Measurements from ENCODE around the gene FCSK.

Gene FCSK

DNA sequence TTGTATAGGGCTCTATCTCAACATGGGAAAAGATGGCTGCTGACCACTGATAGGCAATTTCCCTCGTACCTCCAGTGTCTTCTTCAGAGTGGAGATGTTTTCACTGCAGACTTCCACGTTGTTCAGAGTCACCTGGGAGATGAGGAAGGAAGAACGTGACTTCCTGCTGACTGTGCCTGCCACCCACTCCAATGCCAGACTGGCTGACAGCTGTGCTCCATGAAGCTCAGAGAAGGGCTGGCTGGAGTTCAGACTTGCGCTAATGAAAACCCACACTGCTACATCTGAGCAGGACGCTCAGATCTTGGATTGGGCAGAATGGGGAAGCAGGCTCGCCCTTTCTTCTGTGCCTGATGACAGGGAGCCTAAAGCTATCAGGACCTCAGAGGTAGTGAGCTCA lies 35.9 kb downstream of the FCSK start:
- no peak overlapping the region for H3K4me3 ChIP-seq (ENCODE audit: low read depth, low read length)
- TF ChIP-seq, protein P1, sequence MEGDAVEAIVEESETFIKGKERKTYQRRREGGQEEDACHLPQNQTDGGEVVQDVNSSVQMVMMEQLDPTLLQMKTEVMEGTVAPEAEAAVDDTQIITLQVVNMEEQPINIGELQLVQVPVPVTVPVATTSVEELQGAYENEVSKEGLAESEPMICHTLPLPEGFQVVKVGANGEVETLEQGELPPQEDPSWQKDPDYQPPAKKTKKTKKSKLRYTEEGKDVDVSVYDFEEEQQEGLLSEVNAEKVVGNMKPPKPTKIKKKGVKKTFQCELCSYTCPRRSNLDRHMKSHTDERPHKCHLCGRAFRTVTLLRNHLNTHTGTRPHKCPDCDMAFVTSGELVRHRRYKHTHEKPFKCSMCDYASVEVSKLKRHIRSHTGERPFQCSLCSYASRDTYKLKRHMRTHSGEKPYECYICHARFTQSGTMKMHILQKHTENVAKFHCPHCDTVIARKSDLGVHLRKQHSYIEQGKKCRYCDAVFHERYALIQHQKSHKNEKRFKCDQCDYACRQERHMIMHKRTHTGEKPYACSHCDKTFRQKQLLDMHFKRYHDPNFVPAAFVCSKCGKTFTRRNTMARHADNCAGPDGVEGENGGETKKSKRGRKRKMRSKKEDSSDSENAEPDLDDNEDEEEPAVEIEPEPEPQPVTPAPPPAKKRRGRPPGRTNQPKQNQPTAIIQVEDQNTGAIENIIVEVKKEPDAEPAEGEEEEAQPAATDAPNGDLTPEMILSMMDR (IDR thresholded peaks at IDR 0.05; ENCODE audit: low read depth, low read length), result no peak

DNA sequence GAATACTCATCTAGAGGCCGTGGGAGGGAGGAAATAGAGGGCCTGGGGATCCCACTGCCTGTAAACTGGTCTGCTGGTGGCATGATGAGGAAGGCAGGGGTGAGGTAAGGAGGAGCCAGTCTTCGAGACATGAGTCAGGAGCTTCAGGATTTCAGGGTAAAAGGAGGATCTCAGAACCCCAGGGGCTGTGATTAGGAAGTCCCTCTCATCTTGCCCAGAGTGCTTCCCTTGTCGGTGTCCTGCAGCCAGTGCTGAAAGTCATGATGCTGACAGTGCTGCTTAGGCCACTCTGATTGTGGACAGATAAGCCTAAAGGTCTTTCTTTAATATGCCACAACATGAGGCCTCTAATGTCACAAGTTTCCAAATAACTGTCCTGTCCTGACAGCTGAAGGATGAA lies 39.4 kb downstream of the FCSK start:
- no peak overlapping the region for H3K4me3 ChIP-seq (ENCODE audit: low read depth, low read length)
- TF ChIP-seq, protein P1 (IDR thresholded peaks at IDR 0.05; ENCODE audit: low read depth, low read length), result no peak

DNA sequence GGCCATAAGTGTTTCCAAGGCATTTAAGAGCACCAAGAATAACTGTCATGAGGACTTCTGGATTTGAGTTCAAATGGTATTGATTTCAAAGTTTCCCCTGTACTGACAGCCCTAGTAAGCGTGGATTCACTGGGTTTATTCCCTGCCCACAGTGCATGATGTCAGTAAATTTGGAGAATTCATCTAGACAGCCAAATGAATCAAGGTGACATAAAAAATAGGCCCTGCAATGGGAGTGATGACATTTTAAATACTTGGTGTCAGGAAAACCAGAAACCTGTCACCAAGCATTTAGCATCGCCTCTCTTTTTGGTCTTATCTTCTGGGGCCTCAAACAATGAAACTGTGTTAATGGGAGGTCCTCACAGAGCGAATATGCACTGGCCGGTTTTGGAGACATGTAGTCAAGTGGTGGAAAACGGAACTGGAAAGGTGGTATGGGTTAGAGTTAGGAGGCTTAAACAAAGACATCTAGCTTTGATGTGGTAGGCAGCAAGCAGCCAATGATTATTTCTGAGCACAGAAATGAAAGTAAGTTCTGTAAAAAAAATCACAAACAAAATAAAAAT lies 39.9 kb downstream of the FCSK start:
- no peak overlapping the region for H3K4me3 ChIP-seq (ENCODE audit: low read depth, low read length)
- TF ChIP-seq, protein P1 (IDR thresholded peaks at IDR 0.05; ENCODE audit: low read depth, low read length), result no peak

DNA sequence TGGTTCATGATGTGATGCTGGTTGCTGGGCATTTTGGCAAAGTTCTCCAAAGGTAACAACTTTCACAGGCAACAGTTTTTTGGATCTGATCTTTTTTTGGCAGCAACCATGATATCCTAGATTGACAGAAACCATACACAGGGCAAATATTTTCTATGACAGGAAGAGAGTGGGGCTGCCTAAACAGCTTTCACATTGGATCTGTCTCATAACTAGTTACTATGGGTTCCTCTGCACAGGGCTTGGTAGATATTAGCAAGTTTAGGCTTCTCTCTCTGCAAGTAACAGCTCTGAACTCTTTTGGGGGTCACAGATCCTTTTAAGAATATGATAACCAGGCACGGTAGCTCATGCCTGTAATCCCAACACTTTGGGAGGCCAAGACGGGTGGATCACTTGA lies 40.4 kb downstream of the FCSK start:
- TF ChIP-seq, protein P1 (IDR thresholded peaks at IDR 0.05; ENCODE audit: low read depth, low read length), result no peak
- H3K4me3 ChIP-seq (ENCODE audit: low read depth, low read length), result no peak overlapping the region

DNA sequence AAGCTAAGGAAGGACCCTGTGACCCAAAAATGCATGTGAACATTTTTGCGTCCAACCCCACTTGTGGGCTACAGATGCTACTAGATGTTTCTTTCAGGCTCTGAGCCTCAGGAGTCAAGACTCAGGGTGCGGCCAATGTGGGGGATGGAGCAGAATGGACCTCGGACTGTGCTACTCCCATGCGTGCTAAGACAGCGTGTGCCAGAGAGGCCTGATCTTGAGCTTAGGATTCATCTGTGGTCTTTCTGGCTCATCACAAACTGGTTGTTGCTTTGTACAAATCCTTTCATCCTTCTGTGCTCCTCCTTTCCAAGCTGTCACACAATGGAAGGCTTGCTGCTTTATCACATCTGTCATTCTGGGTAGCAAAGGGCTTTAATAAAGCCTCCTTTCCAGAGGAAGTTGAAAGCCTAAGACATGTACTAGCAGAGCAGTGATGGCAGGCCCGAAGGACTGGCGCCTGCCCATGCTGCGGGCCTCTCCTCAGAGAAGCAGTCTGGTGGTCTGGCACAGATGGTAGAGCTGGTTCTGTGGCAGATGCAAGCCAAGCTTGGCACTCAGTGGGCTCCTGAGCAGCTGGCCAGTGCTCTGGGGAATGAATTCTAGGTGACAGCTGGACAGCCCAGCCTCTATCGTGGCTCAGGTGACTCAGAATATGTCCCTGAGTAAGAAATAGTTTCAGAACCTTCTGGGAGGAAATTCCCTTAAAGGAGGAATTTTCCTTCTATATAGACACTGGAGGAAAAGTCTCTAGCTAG lies 41.2 kb downstream of the FCSK start:
- TF ChIP-seq, protein P1 (IDR thresholded peaks at IDR 0.05; ENCODE audit: low read depth, low read length), result no peak
- H3K4me3 ChIP-seq (ENCODE audit: low read depth, low read length), result no peak overlapping the region

DNA sequence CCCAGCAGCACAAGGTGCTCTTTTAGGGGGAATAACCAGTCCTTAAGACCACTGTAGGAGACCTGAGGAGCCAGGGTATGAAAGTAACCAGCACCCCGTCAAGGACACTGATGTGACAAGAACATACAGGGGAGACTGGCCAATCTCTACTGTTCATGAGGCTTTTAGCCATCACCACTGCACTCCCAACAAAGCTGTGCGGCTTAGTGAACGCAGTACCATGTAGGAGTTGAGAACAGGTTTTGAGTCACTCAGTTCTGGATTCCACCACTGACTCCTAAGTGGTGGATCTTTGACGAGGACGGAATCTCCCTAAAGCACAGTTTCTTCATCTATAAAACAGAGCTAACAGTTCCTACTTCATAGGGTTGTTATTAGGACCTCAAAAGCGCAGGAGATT lies 42.1 kb downstream of the FCSK start:
- H3K4me3 ChIP-seq (ENCODE audit: low read depth, low read length), result no peak overlapping the region
- TF ChIP-seq, protein P1 (IDR thresholded peaks at IDR 0.05; ENCODE audit: low read depth, low read length), result no peak

DNA sequence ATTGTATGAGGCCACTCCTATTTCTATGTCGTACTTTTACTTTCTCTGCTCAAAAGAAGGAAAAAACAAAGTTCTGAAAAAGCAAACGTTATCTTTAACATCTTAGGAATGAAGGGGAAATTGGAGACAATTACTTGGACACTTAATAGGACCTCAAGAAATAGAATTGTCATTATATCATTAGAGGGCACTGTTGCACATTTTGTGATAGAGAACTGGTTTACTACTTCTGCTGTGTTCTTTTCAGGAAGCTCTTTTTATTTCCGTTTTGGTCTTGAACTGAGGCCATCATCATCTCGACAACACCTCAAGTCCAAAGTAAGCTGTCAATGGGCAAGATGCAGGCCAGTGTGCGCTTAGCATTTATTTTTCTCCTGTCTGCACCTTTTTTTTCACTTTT lies 54.4 kb downstream of the FCSK start:
- H3K4me3 ChIP-seq (ENCODE audit: low read depth, low read length), result no peak overlapping the region
- TF ChIP-seq, protein P1 (IDR thresholded peaks at IDR 0.05; ENCODE audit: low read depth, low read length), result no peak

Measured in WI38 (cell line).